Frontal cortex (tissue), 4 donors: ENCODE measurements around the gene ANP32A. TPM values are rescaled to one million over a fixed set of nuclear protein-coding genes. Genes with fewer than 3 reads are reported as not detected.
"Not testable (repeated sequence)": the region's sequence is repeated elsewhere in the genome, so short reads cannot be mapped to it uniquely, and the experiment has no call there.

Experiments
- DNase-seq, 2 donors: peaks; one replicate each; pipeline ENCODE4 v3.0.0; 2012; ENCODE audit warnings: low spot score in 2 of 2
- FAIRE-seq: peaks from 2 replicates; lab custom pipeline; 2012; peaks lifted over from hg19 to GRCh38; lab: Jason Lieb, UNC
- total RNA-seq: library from RNA; depleted of rRNA; stranded (reverse); fragments of >200 nt; gene quantifications from one replicate; pipeline ENCODE4 v1.2.3, GENCODE V29; 2014
- donor health status: control.
- donor health status: control.
- donor health status: control.

The ANP32A gene
- total RNA-seq, 1 donor from 2014 or later, result 104 TPM

- DNase-seq, result no peak
- FAIRE-seq, result no peak
Measured at GRCh38 chr15:68767833-68768232, 52.9 kb downstream of the ANP32A start.

- peak; percentile 34 for FAIRE-seq
Measured at GRCh38 chr15:68765602-68766368, 54.9 kb downstream of the ANP32A start.

GRCh38 chr15:68764090-68764489, 56.6 kb downstream of the ANP32A start:
- DNase-seq (no peak), FAIRE-seq (no peak)

More at GRCh38 chr15:68765602-68766368, 54.9 kb downstream of the ANP32A start:
- no peak for DNase-seq

GRCh38 chr15:68763063-68763462, 57.6 kb downstream of the ANP32A start:
- FAIRE-seq, result no peak
- DNase-seq, result no peak

- FAIRE-seq, DNase-seq: not testable (repeated sequence)
Measured at GRCh38 chr15:68759982-68760579, 60.6 kb downstream of the ANP32A start.

GRCh38 chr15:68755731-68756130, 65.0 kb downstream of the ANP32A start:
- DNase-seq, result no peak
- no peak for FAIRE-seq

GRCh38 chr15:68751622-68752021, 69.1 kb downstream of the ANP32A start:
- no peak for DNase-seq
- FAIRE-seq, result no peak

- no peak for FAIRE-seq
- no peak for DNase-seq
Measured at GRCh38 chr15:68749793-68750192, 70.9 kb downstream of the ANP32A start.

- FAIRE-seq (no peak), DNase-seq (no peak)
Measured at GRCh38 chr15:68749365-68749764, 71.3 kb downstream of the ANP32A start.

- DNase-seq, result no peak
- no peak for FAIRE-seq
Measured at GRCh38 chr15:68743256-68743655, 77.4 kb downstream of the ANP32A start.

- DNase-seq (no peak), FAIRE-seq (no peak)
Measured at GRCh38 chr15:68739390-68740080, 81.2 kb downstream of the ANP32A start.

GRCh38 chr15:68735610-68736009, 85.1 kb downstream of the ANP32A start:
- DNase-seq, result no peak

GRCh38 chr15:68734881-68735280, 85.8 kb downstream of the ANP32A start:
- no peak for FAIRE-seq
- DNase-seq, result no peak

More at GRCh38 chr15:68735610-68736009, 85.1 kb downstream of the ANP32A start:
- FAIRE-seq, result no peak

GRCh38 chr15:68734352-68734751, 86.3 kb downstream of the ANP32A start:
- DNase-seq (no peak), FAIRE-seq (no peak)

- DNase-seq, result no peak
- FAIRE-seq, result no peak
Measured at GRCh38 chr15:68733666-68734065, 87.0 kb downstream of the ANP32A start.

GRCh38 chr15:68732451-68732850, 88.2 kb downstream of the ANP32A start:
- no peak for DNase-seq
- no peak for FAIRE-seq

GRCh38 chr15:68730976-68731897, 89.5 kb downstream of the ANP32A start:
- FAIRE-seq (no peak), DNase-seq (no peak)

GRCh38 chr15:68730471-68730919, 90.2 kb downstream of the ANP32A start:
- FAIRE-seq, result no peak

GRCh38 chr15:68729789-68730411, 90.8 kb downstream of the ANP32A start:
- FAIRE-seq, result no peak
- DNase-seq, result no peak

More at GRCh38 chr15:68730471-68730919, 90.2 kb downstream of the ANP32A start:
- DNase-seq, result peak in 1 of 2 donors; percentile 53
